Measurements from ENCODE around the gene RXRB. TPM values are rescaled to one million over a fixed set of nuclear protein-coding genes. Genes with fewer than 3 reads are reported as not detected.
A peak's percentile ranks its signal among the peaks of the same experiment; 100 is the strongest.
"Not testable (repeated sequence)": the region's sequence is repeated elsewhere in the genome, so short reads cannot be mapped to it uniquely, and the experiment has no call there.

The RXRB gene
- total RNA-seq, result 50.8 TPM

DNA sequence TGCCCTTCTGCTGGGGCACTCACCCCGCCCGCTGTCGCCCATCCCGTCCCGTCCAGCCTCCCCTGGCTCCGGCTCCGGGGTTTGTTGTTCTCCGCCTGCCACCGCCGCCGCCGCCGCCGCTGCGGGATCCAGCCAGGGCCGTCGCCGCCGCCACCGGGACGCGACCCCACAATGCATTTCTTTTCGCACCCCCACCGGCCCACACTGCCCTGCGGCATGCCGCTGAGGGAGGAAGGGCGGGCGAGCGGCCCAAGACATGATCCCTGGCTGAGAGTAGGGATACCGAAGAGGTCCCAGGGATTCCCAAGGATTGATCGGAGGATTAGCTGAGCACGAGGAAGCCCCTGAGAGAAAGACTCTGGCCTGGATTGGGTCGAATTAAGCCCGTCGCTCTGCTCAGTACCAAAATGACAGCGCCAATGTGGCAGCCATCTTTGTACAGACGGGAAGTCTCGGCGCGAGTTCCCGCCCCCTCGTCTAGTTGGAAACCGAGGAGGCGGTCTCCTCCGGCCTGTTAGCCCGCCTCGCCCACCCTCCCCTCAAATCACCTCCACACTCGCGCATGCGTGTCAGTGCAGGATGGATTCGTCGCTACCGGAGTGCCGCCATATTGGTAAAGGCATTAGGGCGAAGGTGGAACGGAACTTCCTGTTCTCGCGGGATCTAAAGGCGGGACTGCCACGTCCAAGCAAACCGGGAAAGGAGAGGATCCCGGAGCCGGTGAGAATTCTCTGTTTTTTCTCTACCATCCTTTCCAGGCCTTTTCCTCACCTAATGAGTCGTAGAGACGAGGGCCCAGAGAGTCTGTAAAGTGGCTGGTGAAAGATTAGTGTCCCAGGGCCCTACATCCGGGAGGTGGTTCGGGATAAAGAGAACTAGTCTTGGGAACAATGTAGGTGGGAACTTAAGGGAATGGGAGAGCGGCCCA, at the start of gene RXRB, which contains the start of gene SLC39A7:
Gene RXRB (minus strand): TSS at position 447 of the 928 bp plus-strand sequence. CDS start 189 bp downstream, at position 258.
Gene SLC39A7 (plus strand): TSS at position 649 of the 928 bp plus-strand sequence. CDS start 379 bp downstream, outside the sequence.
- DNase-seq (ENCODE audit: low spot score), result peak; percentile 99

DNA sequence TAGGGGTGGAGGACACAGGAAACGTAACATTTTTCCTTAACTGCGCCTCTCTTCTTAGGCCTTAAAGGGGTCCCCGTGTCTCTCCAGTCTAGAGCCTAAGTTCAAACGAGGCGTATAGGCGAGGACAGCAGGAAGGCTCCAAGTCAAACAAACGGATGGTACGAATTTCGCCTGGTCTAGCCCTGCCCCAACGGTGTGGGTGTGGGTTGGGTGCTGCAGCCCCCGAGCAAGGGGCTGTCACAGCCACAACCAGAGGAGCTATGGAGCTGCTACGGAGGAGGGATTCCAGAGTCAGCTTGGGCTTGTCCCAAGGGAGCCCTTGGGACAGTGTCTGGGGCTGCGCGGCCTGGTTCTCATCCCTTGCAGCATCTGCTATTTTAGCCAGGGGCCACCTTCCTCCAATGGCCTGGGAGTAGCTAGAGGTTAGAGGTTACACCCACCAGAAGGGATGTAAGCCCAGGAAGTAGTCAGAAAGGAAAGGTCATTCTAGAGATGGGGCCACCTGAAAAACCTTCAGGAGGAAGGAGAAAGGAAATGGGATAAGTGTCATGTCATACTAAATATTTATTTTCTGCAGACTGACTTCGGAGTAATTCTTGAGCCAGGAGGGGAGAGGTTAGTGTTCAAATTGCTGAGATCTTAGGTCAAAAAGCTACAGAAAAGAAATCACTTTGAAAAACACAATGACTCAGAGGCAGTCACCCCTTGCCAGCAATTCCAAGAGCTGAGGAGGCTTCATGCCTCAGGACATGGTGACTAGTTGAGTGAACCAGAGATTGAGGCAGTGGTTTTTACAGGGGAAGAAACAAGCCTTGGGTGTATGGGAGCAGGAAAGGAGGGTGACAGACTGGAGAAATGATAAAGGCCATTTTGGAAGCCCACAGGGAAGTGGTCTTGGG, 49.5 kb upstream of the RXRB start:
- DNase-seq (ENCODE audit: low spot score), result no peak

DNA sequence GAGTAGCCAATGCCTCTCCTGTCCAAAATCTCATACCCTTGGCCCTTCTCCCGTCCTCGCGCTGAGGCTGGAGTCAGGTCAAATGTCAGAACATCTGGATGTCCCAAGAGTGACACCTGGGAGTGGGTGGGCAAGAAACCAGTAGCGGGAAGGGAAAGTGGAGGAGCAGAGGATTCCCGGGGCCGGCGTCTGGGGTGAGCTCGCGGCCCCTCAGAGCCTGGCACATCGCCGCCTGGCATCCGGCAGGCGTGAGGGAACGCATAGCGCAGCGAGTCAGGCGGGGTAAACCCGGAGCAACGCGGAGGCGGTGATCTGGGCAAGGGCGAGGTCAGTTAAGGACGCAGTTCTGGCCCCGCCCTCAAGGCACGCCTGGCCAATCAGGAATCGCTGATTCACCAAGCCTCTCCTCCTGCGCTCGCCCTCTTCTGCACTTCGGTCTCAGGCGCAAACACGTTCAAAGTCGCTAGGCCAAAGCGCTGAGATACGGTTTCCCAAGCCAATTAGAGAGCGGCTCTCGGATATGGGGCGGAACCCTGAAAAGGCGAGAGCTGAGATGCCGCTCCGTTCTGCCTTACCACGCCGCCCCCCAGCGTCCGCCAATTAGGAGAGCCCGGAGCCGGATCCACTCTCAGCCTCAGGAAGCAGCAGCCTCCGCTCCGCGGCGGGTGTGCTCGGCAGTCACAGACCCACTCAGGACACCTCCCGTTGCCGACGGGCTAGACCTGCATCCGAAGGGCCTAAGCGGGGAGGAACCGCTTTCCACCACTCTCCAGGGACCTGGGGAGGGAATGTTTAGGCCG, 48.7 kb upstream of the RXRB start:
- peak; percentile 97 for DNase-seq (ENCODE audit: low spot score)

DNA sequence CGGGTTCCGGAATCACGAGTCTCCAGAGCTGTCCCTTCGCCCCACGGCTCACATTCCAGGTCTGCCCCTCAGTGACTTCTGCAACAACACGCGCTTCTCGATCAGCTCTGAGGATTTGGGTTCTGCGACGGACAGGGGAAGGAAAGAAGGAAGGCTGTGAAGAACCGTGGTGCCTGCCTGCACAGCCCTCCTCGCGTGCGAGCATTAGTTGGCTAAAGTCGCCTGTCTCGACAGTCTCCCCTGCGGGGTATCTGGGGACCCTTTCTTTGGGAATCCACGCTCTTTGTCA, 48.1 kb upstream of the RXRB start:
- no peak for DNase-seq (ENCODE audit: low spot score)

DNA sequence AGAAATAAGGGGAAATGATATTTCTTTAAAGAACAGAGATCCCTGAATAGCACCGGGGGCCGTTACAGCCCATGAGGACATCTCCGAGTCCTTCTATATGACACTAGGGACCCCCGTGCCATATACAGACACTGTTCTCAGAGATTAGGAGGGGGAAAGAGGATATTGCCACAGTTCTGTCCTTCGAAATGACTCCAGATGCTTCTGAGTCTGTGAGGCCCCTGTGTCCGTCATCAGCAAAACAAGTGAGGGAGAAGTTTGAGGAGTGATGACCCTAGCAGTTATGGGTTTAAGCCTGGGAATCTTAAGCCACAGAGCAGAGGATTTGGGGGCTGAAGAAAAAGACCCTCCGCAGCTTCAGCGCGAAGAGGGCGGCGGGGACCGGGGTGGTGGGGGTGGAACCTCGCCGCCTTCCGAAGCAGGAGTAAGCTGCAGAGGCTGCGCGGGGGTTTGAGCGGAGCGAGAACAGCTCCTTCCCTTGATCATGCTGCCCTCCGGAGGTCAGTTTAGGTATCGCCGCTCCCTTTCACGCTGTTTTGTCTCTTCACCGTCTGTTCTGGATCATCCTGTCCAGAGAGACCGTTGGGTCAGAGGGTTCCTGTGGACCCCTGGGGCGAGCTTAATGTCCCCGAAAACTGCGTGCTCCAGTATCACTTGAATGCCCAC, 47.6 kb upstream of the RXRB start:
- peak; percentile 92 for DNase-seq (ENCODE audit: low spot score)

DNA sequence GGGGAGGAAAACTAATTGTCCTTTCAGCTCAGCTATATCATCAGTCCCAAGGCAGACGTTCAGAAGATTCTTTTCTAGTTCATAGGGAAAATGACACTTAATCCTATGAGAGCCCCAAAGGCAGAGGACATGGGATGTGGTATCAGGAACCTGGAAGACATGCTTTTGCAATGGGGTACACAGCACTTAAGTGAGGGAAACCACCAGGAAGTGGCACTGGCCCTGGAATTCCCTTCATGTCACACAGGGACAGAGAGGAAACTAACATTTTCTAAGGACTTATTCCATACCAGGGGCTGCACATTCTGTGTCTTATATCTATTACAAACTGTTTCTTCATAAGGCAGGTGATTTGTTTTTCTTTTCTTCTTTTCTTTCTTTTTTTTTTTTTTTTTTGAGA, 43.0 kb upstream of the RXRB start:
- DNase-seq (ENCODE audit: low spot score), result no peak

DNA sequence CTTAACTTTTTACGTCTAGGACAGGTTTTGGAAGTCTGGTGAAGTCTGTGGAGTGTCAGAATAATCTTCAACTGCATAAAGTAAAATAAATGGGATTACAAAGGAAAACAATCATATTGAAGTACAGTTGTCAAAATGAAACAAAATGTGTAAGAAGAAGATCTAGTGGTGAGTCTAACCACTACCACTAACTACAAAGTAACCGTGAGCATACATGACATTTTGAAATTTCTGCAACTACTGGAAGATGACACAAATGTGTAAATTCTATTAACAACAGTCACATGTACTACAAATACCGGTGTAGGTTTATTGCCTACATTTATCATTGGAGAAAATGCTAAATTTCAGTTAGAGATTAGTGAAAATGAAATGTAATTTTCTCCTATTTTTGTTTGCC, 41.5 kb upstream of the RXRB start:
- no peak for DNase-seq (ENCODE audit: low spot score)

DNA sequence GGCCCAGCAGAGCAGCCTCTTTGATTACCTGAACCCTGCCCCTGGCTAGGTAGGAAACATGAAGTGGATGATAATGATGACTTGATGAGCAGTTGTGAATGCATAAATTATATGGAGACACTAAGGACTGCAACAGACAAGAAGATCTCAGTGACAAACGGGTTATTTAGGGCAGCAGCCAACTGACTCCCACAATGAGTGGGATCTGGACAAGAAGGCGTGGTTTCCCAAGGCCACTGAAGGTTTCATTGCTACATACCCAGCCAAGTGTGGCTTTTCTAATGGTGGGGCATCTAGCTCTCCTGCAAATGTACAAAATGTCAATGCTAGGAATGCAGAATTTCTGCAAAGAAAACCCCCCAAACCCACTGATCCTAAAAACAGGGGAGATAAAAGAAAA, 37.3 kb upstream of the RXRB start:
- no peak for DNase-seq (ENCODE audit: low spot score)

DNA sequence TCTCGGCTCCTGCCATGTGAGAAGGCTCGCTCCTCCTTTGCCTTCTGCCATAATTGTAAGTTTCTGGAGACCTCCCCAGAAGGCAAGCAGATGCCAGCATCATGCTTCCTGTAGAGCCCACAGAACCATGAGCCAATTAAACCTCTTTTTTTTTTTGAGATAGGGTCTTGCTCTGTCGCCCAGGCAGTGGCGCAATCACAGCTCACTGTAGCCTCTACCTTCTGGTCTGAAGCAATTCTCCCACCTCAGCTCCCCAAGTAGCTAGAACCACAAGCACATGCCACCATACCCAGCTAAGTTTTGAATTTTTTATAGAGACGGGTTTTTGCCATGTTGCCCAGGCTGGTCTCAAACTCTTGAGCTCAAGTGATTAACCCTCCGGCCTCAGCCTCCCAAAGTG, 36.4 kb upstream of the RXRB start:
- no peak for DNase-seq (ENCODE audit: low spot score)

DNA sequence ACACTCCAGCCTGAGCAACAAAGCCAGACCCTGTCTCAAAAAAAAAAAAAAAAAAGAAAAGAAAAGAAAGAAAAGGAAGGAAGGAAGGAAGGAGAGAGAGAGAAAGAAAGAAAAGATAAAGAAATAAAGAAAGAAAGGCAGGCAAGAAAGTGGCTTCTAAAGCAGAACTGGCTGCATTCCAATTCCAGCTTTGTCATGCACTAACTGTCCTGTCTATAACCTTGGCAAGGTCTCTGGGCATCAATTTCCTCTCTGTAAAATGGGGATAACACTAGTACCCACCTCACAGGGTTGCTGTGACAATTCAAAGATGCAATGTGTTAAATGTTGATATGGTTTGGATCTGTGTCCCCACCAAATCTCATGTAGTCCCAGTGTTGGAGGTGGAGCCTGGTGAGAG, 35.9 kb upstream of the RXRB start:
- DNase-seq (ENCODE audit: low spot score), result no peak

DNA sequence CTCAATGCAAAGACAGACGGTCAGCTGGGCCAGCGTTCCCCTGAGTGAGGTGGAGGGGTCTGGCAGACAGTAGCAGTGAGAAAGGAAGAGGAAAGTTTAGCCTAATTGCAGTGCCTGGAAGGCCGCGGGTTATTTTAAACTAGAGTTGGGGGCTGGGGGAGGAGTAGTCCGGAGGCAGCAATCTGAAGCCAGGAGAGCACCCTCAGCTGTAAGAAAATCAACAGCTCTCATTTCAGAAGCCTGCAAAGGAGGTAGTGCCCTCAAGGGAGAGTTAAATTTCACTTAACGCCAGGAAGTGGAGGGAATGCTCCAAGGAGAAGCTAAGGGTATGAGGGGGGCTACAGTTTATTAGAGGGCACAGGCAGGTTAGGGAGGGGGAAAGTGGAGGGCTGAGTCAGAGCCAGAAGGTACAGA, 34.8 kb upstream of the RXRB start:
- DNase-seq (ENCODE audit: low spot score), result no peak

DNA sequence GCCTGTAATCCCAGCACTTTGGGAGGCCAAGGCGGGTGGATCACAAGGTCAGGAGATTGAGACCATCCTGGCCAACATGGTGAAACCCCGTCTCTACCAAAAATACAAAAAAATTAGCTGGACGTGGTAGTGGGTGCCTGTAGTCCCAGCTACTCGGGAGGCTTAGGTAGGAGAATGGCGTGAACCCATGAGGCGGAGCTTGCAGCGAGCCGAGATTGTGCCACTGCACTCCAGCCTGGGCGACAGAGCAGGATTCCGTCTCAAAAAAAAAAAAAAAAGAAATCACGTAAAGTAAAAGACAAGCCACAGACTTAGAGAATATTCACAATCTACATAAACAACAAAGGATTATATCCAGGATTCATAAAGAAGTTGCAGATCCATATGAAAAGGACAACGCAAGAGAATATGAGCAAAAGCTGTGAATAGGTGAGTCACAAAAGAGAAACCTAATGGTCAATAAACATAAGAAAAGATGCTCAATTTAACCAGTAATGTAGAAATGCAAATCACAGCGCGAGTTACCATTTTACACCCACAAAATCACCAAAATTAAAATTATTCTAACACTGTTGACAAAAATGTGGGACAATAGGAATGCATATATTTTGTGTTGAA, 26.1 kb upstream of the RXRB start:
- DNase-seq (ENCODE audit: low spot score), result not testable (repeated sequence)

DNA sequence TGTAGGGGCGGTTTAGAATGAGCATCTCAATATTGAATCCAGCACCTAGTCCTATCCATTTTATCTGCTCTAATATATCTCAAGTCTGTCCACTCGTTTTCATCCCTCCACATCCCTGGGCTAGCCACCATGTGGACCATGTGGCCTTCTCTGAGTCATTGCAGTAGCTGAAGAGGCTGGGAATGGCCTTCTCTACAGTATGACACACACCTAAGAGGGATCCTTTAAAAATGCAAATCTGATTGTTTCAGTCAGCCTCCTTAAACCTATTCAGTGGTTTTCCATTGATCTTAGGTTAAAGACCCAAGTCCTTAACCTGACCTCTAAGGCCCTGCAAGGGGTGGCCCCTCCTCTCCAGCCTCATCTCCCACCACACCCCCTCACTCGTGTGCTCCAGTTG, 17.2 kb upstream of the RXRB start:
- DNase-seq (ENCODE audit: low spot score), result no peak

DNA sequence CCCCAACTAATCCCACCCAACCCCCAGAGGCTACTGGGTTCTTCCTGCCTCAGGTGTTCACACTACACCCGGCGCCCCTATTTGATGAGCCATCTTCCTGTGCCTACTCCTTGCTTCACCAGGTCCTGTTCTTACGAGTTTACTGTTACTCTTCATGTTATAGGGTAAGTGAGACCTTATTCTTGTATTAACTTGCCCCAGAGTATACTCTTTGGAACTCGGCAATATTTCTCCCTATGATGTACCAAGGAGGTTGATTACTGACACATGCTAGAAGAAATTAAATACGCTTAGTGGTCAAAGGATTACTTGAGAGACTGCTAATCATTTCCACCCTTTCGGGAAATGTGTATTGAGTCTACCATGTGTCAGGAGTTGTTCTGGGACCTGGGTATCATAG, 16.8 kb upstream of the RXRB start:
- DNase-seq (ENCODE audit: low spot score), result no peak

DNA sequence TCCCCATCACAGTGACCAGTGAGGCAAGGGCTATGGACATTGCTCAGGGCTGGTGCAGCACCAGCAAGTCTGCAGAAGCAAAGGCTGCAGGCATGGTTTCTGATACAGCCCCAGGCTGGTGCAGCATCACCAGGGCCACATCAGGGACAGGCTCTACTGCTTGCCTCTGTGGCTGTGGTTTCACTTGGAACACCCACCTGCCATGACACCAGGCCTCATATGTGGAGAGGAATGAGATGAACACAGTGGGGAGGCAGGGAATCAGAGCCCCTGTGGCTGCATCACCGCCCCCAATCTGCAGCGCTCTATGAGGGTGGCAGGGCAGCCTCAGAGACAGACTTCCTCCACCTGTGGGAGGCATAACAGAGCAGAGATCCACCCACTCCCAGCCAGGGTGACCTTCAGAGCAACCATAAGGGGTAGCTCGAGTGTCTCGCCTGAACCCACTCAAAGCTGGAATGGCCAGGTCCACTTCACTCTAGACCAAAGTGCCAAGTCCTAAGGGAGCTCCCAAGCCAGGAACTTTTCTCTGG, 15.7 kb upstream of the RXRB start:
- DNase-seq (ENCODE audit: low spot score), result no peak

DNA sequence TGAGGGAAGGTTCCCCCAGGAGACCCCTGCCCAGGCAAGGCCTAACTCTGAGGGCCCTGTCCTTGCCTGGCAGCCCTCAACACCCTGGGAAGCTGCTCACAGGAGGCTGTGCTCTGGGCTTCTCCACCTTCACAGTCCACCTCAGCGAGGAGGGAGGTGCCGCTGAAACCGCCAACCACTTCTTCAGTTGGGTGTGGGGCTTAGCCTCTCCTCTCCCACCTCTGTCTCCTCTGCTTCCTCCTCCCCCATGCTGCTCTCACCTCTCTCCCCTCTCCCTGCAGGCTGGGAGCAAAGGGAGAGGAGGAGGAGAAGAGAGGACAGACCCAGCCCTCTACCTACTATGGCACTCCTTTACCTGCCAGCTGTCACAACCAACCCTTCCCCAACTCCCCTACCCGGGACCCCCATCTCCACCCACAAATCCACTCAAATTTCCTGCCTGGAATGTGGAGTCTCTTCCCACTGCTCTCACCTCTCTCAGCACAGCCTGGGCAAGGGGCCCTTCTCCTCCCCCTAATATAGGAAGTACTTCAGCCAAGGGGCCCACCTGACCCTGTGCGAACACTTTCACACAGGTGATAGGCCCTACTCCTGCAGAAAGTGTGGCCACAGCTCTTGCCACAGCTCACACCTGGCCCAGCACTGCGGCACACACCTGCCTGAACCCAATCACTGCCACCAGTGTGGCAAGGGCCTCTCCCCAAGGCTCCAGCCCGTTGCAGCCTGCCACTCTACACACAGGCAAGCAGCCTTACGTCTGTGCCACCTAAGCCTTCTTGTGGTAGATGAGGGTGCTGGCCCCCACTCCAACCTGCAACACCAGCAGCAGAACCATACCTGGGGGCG, 15.0 kb upstream of the RXRB start:
- no peak for DNase-seq (ENCODE audit: low spot score)

DNA sequence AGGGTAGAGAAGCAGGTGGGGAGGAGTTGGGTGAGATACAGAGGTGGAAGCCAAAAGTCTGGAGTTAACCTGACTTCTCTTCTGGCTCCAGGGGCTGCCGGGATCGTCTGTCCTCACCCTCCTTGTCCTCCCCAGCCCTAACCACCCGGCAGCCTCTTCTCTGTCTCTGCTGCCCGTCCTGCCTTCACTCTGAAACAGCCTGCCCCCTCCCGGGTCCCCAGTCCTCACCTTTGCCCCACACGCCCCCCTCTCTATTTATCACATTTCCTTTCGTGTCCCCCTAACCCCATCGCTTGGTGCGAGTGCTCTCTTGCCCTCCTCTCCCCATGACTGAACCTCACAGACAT, 13.5 kb upstream of the RXRB start:
- no peak for DNase-seq (ENCODE audit: low spot score)

DNA sequence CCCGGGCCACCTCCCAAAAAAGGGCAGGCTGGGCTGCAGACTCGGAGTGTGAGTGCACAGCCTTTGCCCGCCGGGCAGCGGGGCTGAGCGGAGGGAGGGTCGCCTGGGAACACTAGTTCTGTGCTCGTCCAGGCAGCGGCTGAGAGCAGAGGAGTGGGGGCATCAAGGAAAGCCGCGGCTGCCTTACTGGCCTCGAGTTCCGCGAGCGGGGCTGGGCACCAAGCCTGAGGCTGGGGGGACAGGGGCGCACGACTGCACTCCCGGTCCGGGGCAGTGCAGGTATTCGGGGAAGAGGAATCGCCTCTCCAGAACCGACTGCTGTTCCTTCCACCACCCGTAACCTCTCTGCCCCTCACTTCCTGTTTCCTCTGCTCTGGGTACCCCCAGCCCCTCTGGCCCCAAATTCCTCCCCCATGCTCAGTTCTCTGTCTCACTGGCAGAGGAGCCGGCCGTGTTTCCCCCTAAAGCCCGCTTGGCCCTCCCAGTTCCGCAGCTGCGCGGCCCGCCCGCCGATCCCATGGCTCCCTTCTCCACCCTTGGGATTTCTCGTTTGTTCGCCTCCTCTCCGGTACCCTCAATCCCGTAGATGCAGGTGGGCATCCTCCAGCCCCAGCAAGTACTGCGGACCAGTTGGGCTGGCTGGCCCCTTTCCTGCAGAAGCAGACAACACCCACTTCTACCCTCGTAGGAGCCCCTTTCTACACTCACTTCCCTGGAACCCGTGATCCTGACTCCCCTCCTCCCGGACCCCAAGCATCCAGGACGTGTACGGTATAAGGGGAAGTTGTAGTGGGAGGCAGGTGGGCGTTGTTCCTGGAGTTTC, 12.9 kb upstream of the RXRB start:
- no peak for DNase-seq (ENCODE audit: low spot score)

DNA sequence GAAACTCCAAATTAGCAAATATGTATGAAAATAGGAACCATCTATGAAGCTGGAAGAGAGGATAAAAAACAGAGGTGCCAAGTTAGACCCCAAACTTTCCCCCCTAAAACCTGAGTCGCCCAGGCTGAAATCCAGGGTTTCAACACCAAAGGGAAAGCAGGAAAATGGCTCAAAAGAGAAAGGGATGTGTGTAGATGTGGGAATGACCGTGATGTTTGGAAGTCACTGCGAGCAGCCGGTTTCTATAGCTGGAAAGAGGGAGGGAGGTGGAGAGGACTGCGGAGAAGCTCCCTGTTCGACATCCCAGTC, 12.3 kb upstream of the RXRB start:
- DNase-seq (ENCODE audit: low spot score), result no peak
